Mammary epithelial cell (primary cell): ENCODE measurements around the gene SLC25A36.

ENCODE experiments used
- EZH2 ChIP-seq: IDR thresholded peaks from 2 replicates; pipeline ENCODE4 v1.6.1; 2012; ENCODE audit warnings: low read length, inconsistent platforms, borderline replicate concordance
- TF ChIP-seq, protein P1 (sequence below), 2 donors: IDR thresholded peaks in 1 of 2; conservative IDR thresholded peaks in 1 of 2; 2 replicates each; pipeline ENCODE4 v1.5.1; 2011 to 2012; ENCODE audit warnings: inconsistent platforms in 2 of 2, low read length in 2 of 2, mild to moderate bottlenecking in 2 of 2, control low read depth in 1 of 2, low read depth in 1 of 2; ENCODE audit not compliant: insufficient read depth in 1 of 2; ENCODE audit errors: extremely low read depth in 1 of 2

DNA sequence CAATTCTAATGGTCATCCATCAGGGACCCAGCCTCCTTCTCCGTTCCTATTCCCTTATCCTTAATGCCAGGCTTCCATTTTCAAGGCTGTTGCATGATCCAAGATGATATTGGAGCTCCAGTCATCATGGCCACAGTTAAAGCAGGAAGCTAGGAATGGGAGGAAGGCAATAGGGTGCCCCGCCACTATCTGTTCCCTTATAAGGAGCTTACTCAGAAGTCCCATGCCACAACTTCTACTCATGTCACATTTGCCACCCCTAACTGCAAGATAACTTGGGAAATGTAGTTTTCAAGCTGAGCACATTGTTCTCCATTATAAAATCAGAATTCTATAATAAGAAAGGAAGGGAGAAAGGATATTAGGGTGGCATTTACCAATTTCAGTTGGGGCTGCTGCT is 70.9 kb downstream of the SLC25A36 start:
- TF ChIP-seq, protein P1, sequence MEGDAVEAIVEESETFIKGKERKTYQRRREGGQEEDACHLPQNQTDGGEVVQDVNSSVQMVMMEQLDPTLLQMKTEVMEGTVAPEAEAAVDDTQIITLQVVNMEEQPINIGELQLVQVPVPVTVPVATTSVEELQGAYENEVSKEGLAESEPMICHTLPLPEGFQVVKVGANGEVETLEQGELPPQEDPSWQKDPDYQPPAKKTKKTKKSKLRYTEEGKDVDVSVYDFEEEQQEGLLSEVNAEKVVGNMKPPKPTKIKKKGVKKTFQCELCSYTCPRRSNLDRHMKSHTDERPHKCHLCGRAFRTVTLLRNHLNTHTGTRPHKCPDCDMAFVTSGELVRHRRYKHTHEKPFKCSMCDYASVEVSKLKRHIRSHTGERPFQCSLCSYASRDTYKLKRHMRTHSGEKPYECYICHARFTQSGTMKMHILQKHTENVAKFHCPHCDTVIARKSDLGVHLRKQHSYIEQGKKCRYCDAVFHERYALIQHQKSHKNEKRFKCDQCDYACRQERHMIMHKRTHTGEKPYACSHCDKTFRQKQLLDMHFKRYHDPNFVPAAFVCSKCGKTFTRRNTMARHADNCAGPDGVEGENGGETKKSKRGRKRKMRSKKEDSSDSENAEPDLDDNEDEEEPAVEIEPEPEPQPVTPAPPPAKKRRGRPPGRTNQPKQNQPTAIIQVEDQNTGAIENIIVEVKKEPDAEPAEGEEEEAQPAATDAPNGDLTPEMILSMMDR (conservative IDR thresholded peaks at IDR 0.05 in 1 of 2, IDR thresholded peaks at IDR 0.05 in 1 of 2; ENCODE audit: extremely low read depth in 1 of 2, insufficient read depth in 1 of 2, low read depth in 1 of 2, low read length in 2 of 2): no peak
- no peak for TF ChIP-seq EZH2
